Mesendoderm (in vitro differentiated cells): Measurements from ENCODE around the gene EIF3L.

ENCODE experiments used
- DNase-seq: peaks from one replicate; pipeline ENCODE4 v3.0.0; 2013
- H2AK5ac ChIP-seq: 2 replicates; pipeline ENCODE4 v1.6.1; 2013; ENCODE audit warnings: low read length, inconsistent platforms
- H2BK120ac ChIP-seq: 2 replicates; pipeline ENCODE4 v1.6.1; 2013; ENCODE audit warnings: low read depth, mild to moderate bottlenecking, low read length, moderate library complexity, mixed read lengths
- H2BK15ac ChIP-seq: replicated peaks from 2 replicates; pipeline ENCODE4 v1.6.1; 2013; ENCODE audit warnings: low read depth, mild to moderate bottlenecking, moderate library complexity
- H2BK5ac ChIP-seq: 2 replicates; pipeline ENCODE4 v1.6.1; 2013; ENCODE audit warnings: low read length, inconsistent platforms
- H3K18ac ChIP-seq: 2 replicates; pipeline ENCODE4 v1.6.1; 2013; ENCODE audit warnings: mild to moderate bottlenecking, low read length, mixed read lengths
- H3K23ac ChIP-seq: one replicate; pipeline ENCODE4 v1.6.1; 2013; ENCODE audit warnings: low read length
- H3K27ac ChIP-seq: 2 replicates; pipeline ENCODE4 v1.5.1; 2013; ENCODE audit warnings: low read depth, mild to moderate bottlenecking, inconsistent platforms, low read length, moderate library complexity
- H3K27me3 ChIP-seq: 2 replicates; pipeline ENCODE4 v1.6.1; 2013; ENCODE audit warnings: low read length, control low read depth, mild to moderate bottlenecking, inconsistent platforms; ENCODE audit not compliant: insufficient read depth, poor library complexity
- H3K36me3 ChIP-seq: 2 replicates; pipeline ENCODE4 v1.6.1; 2013; ENCODE audit warnings: low read length, inconsistent platforms; ENCODE audit not compliant: control insufficient read depth, insufficient read depth
- H3K4ac ChIP-seq: one replicate; pipeline ENCODE4 v1.6.1; 2013; ENCODE audit warnings: low read depth, mild to moderate bottlenecking, low read length, moderate library complexity
- H3K4me1 ChIP-seq: 2 replicates; pipeline ENCODE4 v1.6.1; 2013; ENCODE audit warnings: low read depth, low read length, inconsistent platforms; ENCODE audit not compliant: control insufficient read depth
- H3K4me2 ChIP-seq: 2 replicates; pipeline ENCODE4 v1.6.1; 2013; ENCODE audit warnings: low read length
- H3K4me3 ChIP-seq: 2 replicates; pipeline ENCODE4 v1.5.1; 2013; ENCODE audit warnings: mild to moderate bottlenecking, low read length
- H3K56ac ChIP-seq: one replicate; pipeline ENCODE4 v1.6.1; 2013; ENCODE audit warnings: low read length
- H3K79me1 ChIP-seq: 2 replicates; pipeline ENCODE4 v1.6.1; 2013; ENCODE audit warnings: low read length, inconsistent platforms
- H3K79me2 ChIP-seq: 2 replicates; pipeline ENCODE4 v1.6.1; 2013; ENCODE audit warnings: mild to moderate bottlenecking, low read length; ENCODE audit not compliant: control insufficient read depth, insufficient read depth
- H3K9ac ChIP-seq: 2 replicates; pipeline ENCODE4 v1.6.1; 2013; ENCODE audit warnings: low read length, inconsistent platforms
- H4K5ac ChIP-seq: one replicate; pipeline ENCODE4 v1.6.1; 2013; ENCODE audit warnings: low read length
- H4K8ac ChIP-seq: one replicate; pipeline ENCODE4 v1.6.1; 2013; ENCODE audit warnings: low read depth, mild to moderate bottlenecking, control low read depth, low read length, moderate library complexity
- WGBS: extraction: QIAGEN DNeasy Blood & Tissue Kit; methylation state at CpG from one replicate; pipeline ENCODE4 v1.1.7; 2013; ENCODE audit warnings: low lambda C conversion rate, missing lambda C conversion rate; ENCODE audit not compliant: insufficient coverage; ENCODE audit errors: extremely low coverage; 5-methylcytosine and 5-hydroxymethylcytosine counted together

Gene EIF3L

GRCh38 chr22:37815593-37815992, 33.6 kb upstream of the EIF3L start:
- WGBS = no CpG with 5 or more reads among the region's 12 CpGs
- H3K27me3 ChIP-seq = peaks cover 6% of the 10 kb centered on the region
- no peak overlapping the region for H3K4me2 ChIP-seq
- peaks cover 5% of the 10 kb centered on the region for H3K4me1 ChIP-seq
- H3K79me2 ChIP-seq = no peaks in the 10 kb centered on the region
- no peak overlapping the region for H3K27ac ChIP-seq
- no peak overlapping the region for H3K4ac ChIP-seq
- no peak overlapping the region for H3K56ac ChIP-seq
- no peak overlapping the region for H3K18ac ChIP-seq
- no peak overlapping the region for H3K9ac ChIP-seq
- H2AK5ac ChIP-seq = no peak overlapping the region
- no peak overlapping the region for H2BK5ac ChIP-seq
- H2BK15ac ChIP-seq = no peak overlapping the region
- DNase-seq = no peak
- no peak overlapping the region for H3K4me3 ChIP-seq
- no peaks in the 10 kb centered on the region for H3K79me1 ChIP-seq
- no peak overlapping the region for H3K23ac ChIP-seq
- no peak overlapping the region for H4K5ac ChIP-seq
- H4K8ac ChIP-seq = no peak overlapping the region
- no peak overlapping the region for H2BK120ac ChIP-seq
- no peaks in the 10 kb centered on the region for H3K36me3 ChIP-seq

DNA sequence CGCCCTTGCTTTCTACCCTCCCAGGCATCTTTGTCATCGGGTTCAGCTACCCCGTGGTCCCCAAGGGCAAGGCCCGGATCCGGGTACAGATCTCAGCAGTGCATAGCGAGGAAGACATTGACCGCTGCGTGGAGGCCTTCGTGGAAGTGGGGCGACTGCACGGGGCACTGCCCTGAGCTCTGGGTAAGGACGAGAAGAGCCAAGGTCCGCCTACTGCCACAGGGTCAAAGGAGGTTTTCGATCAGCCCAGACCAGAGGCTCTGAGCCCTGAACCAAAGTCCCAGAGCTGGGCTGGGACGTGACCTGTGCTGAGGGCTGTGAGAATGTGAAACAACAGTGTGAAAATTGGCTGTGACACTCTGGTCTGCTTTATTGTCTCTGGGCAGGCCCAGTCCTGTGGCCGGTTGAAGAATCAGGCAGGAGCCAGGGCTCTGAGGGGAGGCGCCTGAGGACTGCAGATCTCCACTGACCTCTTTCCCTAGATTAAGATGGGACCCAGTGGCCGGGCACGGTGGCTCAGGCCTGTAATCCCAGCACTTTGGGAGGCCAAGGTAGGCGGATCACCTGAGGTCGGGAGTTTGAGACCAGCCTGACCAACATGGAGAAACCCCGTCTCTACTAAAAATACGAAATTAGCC, 32.6 kb upstream of the EIF3L start:
- no CpG with 5 or more reads among the region's 23 CpGs for WGBS
- no peak for DNase-seq
- H4K8ac ChIP-seq = no peak overlapping the region
- no peak overlapping the region for H4K5ac ChIP-seq
- no peak overlapping the region for H3K27ac ChIP-seq
- no peak overlapping the region for H3K4ac ChIP-seq
- no peak overlapping the region for H2BK15ac ChIP-seq
- H3K79me2 ChIP-seq = no peaks in the 10 kb centered on the region
- H2BK120ac ChIP-seq = no peak overlapping the region
- no peak overlapping the region for H3K4me3 ChIP-seq
- H3K79me1 ChIP-seq = no peaks in the 10 kb centered on the region
- no peak overlapping the region for H3K18ac ChIP-seq
- H3K9ac ChIP-seq = no peak overlapping the region
- peaks cover 5% of the 10 kb centered on the region for H3K4me1 ChIP-seq
- no peak overlapping the region for H3K23ac ChIP-seq
- H3K4me2 ChIP-seq = no peak overlapping the region
- H2BK5ac ChIP-seq = no peak overlapping the region
- H3K36me3 ChIP-seq = no peaks in the 10 kb centered on the region
- no peak overlapping the region for H2AK5ac ChIP-seq
- peaks cover 6% of the 10 kb centered on the region for H3K27me3 ChIP-seq
- no peak overlapping the region for H3K56ac ChIP-seq

- peak overlapping the region; percentile 95 for H3K4me2 ChIP-seq
- peak overlapping the region; percentile 96 for H3K56ac ChIP-seq
- no peak overlapping the region for H3K4ac ChIP-seq
- H2BK5ac ChIP-seq = peak overlapping the region; percentile 63
- H3K79me2 ChIP-seq = no peaks in the 10 kb centered on the region
- H3K79me1 ChIP-seq = no peaks in the 10 kb centered on the region
- H3K23ac ChIP-seq = peak overlapping the region; percentile 15
- no peak overlapping the region for H4K5ac ChIP-seq
- WGBS = no CpG with 5 or more reads among the region's 29 CpGs
- peaks cover 6% of the 10 kb centered on the region for H3K27me3 ChIP-seq
- no peak overlapping the region for H4K8ac ChIP-seq
- H2BK120ac ChIP-seq = no peak overlapping the region
- peak overlapping the region; percentile 27 for H3K27ac ChIP-seq
- no peak overlapping the region for H2AK5ac ChIP-seq
- H3K36me3 ChIP-seq = no peaks in the 10 kb centered on the region
- H3K4me3 ChIP-seq = peak overlapping the region; percentile 15
- H3K18ac ChIP-seq = no peak overlapping the region
- DNase-seq = peak; percentile 90
- peaks cover 5% of the 10 kb centered on the region for H3K4me1 ChIP-seq
- peak overlapping the region; percentile 80 for H3K9ac ChIP-seq
- no peak overlapping the region for H2BK15ac ChIP-seq
Observed at GRCh38 chr22:37817705-37818408, 31.4 kb upstream of the EIF3L start.

- Histone ChIP-seq H3K36me3 (no peaks in the 10 kb centered on the region), H3K27ac (no peak overlapping the region), H3K4me3 (no peak overlapping the region), H2AK5ac (no peak overlapping the region), H2BK15ac (no peak overlapping the region), H3K56ac (peak overlapping the region; percentile 89), H3K79me2 (no peaks in the 10 kb centered on the region), H3K9ac (peak overlapping the region; percentile 65), H3K79me1 (no peaks in the 10 kb centered on the region), H4K5ac (no peak overlapping the region), H2BK5ac (no peak overlapping the region), H3K4me2 (peak overlapping the region; percentile 51), H2BK120ac (no peak overlapping the region), H3K4ac (no peak overlapping the region), H4K8ac (no peak overlapping the region), H3K23ac (peak overlapping the region; percentile 15), H3K4me1 (peaks cover 5% of the 10 kb centered on the region), H3K27me3 (peaks cover 6% of the 10 kb centered on the region), H3K18ac (no peak overlapping the region)
- peak; percentile 77 for DNase-seq
- WGBS = no CpG with 5 or more reads among the region's 68 CpGs
Observed at GRCh38 chr22:37818409-37819104, 30.7 kb upstream of the EIF3L start.

DNA sequence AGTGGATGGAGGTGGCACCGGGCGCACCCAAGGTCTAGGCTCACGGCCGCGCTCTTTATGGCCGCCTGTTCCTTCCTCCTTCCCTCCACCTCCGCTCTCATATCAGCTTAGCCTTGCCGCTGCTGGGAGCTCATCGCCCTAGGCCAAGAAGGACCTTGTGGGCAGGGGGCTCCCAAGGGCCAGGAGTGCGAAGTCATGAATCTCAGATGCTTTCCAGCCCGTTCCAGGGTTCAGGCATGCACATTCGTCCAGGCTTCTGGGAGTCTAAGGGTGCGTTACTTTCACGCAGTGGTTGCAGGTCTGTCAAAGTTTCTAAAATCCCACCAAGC, 30.1 kb upstream of the EIF3L start:
- H3K56ac ChIP-seq = peak overlapping the region; percentile 78
- no peak overlapping the region for H2BK15ac ChIP-seq
- H2AK5ac ChIP-seq = no peak overlapping the region
- H3K4ac ChIP-seq = no peak overlapping the region
- H3K36me3 ChIP-seq = no peaks in the 10 kb centered on the region
- H3K79me1 ChIP-seq = no peaks in the 10 kb centered on the region
- no peak overlapping the region for H3K27ac ChIP-seq
- H3K18ac ChIP-seq = no peak overlapping the region
- no peak overlapping the region for H3K23ac ChIP-seq
- no CpG with 5 or more reads among the region's 14 CpGs for WGBS
- peak overlapping the region; percentile 46 for H3K4me2 ChIP-seq
- no peak overlapping the region for H2BK120ac ChIP-seq
- H2BK5ac ChIP-seq = no peak overlapping the region
- no peak overlapping the region for H4K8ac ChIP-seq
- no peak overlapping the region for H4K5ac ChIP-seq
- peak; percentile 22 for DNase-seq
- H3K4me3 ChIP-seq = no peak overlapping the region
- H3K9ac ChIP-seq = peak overlapping the region; percentile 65
- no peaks in the 10 kb centered on the region for H3K79me2 ChIP-seq
- peaks cover 9% of the 10 kb centered on the region for H3K27me3 ChIP-seq
- peaks cover 5% of the 10 kb centered on the region for H3K4me1 ChIP-seq
